Hepatocyte (in vitro differentiated cells): Measurements from ENCODE around the gene SGF29. TPM values are rescaled to one million over a fixed set of nuclear protein-coding genes. Genes with fewer than 3 reads are reported as not detected.
"Not testable (repeated sequence)": the region's sequence is repeated elsewhere in the genome, so short reads cannot be mapped to it uniquely, and the experiment has no call there.

Experiments
- DNase-seq: peaks from one replicate; pipeline ENCODE4 v3.0.0-alpha.2; 2016; ENCODE audit warnings: low spot score
- H2AFZ ChIP-seq: fragments of 200-600 bp; sonication (generic); 2 replicates; pipeline ENCODE4 v1.6.0; 2016; ENCODE audit warnings: antibody characterized with exemption, mild to moderate bottlenecking
- H3K27ac ChIP-seq: fragments of 200-600 bp; sonication (generic); 2 replicates; pipeline ENCODE4 v1.5.1; 2016; ENCODE audit warnings: mild to moderate bottlenecking
- H3K27me3 ChIP-seq: fragments of 200-600 bp; sonication (generic); 2 replicates; pipeline ENCODE4 v1.6.1; 2016
- H3K36me3 ChIP-seq: fragments of 200-600 bp; sonication (generic); replicated peaks from 2 replicates; pipeline ENCODE4 v1.5.1; 2016; ENCODE audit warnings: low read depth; ENCODE audit not compliant: insufficient read depth
- H3K4me1 ChIP-seq: fragments of 200-600 bp; sonication (generic); 2 replicates; pipeline ENCODE4 v1.5.1; 2016; ENCODE audit warnings: mild to moderate bottlenecking, moderate library complexity; ENCODE audit not compliant: insufficient read depth
- H3K4me2 ChIP-seq: fragments of 200-600 bp; sonication (generic); 2 replicates; pipeline ENCODE4 v1.6.0; 2016
- H3K4me3 ChIP-seq: fragments of 200-600 bp; sonication (generic); 2 replicates; pipeline ENCODE4 v1.5.1; 2016; ENCODE audit warnings: mild to moderate bottlenecking
- H3K79me2 ChIP-seq: fragments of 200-600 bp; sonication (generic); 2 replicates; pipeline ENCODE4 v1.6.0; 2017; ENCODE audit warnings: mild to moderate bottlenecking
- H3K9me2 ChIP-seq: fragments of 200-600 bp; sonication (generic); replicated peaks from 2 replicates; pipeline ENCODE4 v1.6.0; 2017; ENCODE audit warnings: mild to moderate bottlenecking; ENCODE audit not compliant: insufficient read depth
- H3K9me3 ChIP-seq: fragments of 200-600 bp; sonication (generic); 2 replicates; pipeline ENCODE4 v1.5.1; 2016; ENCODE audit warnings: low read depth, mild to moderate bottlenecking
- H4K20me1 ChIP-seq: fragments of 200-600 bp; sonication (generic); 2 replicates; pipeline ENCODE4 v1.6.0; 2016; ENCODE audit warnings: mild to moderate bottlenecking; ENCODE audit not compliant: insufficient read depth, poor library complexity, severe bottlenecking
- EZH2 ChIP-seq: fragments of 200-600 bp; sonication (generic); IDR thresholded peaks from 2 replicates; pipeline ENCODE4 v1.6.1; 2016; ENCODE audit warnings: antibody characterized with exemption, mild to moderate bottlenecking, borderline replicate concordance
- EZH2phosphoT487 ChIP-seq: fragments of 200-600 bp; sonication (generic); IDR thresholded peaks from one replicate; pipeline ENCODE4 v1.6.1; 2018; ENCODE audit warnings: antibody characterized with exemption, mild to moderate bottlenecking, low read depth, moderate library complexity; ENCODE audit not compliant: unreplicated experiment, severe bottlenecking
- WGBS: methylation state at CpG from one replicate; pipeline ENCODE4 v1.1.6; 2016; ENCODE audit warnings: low lambda C conversion rate; ENCODE audit errors: missing lambda C conversion rate; 5-methylcytosine and 5-hydroxymethylcytosine counted together
- polyA plus RNA-seq: library from polyadenylated mRNA; unstranded; fragments of >200 nt; fragmentation: Nextera tagmentation; extraction: Ambion mirVana; gene quantifications from 2 replicates; pipeline ENCODE4 v1.2.1, GENCODE V29; 2016
- total RNA-seq: library from RNA; depleted of rRNA; stranded (reverse); fragments of >200 nt; gene quantifications from 2 replicates; pipeline ENCODE4 v1.2.3, GENCODE V29; 2014
- TF ChIP-seq, protein P1 (sequence below): fragments of 200-600 bp; sonication (generic); IDR thresholded peaks from 2 replicates; pipeline ENCODE4 v1.5.1; 2016; ENCODE audit warnings: antibody characterized with exemption, mild to moderate bottlenecking; ENCODE audit not compliant: poor library complexity

Gene SGF29
- total and polyA plus RNA-seq, 2 experiments from 2014 or later: 12.7 to 14.1 TPM

DNA sequence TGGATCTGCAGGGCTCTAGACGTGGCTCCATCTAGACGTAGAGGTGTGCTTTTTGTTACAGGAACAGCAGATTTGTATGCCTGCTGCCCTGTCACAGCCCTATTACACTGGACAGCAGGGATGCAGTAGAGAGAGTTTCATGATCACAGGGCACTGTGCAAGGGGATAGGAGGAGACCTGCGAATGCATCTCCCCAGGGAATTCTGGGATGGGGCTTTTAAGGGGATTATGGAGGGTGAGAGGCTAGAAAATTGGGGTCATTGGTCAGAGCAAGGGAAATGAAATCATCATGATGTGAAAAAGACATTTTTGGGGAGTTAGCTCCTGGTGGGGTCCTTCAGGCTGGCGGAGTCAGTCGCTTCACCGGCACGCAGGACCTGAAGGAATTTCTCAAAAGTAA is 11.1 kb upstream of the SGF29 start:
- 89% methylated on average over 7 of the region's 7 CpGs for WGBS
- Histone ChIP-seq H3K27me3 (no peaks in the 10 kb centered on the region), H3K4me2 (no peak overlapping the region), H3K27ac (no peak overlapping the region), H3K4me3 (no peak overlapping the region), H2AFZ (no peak overlapping the region), H3K36me3 (no peaks in the 10 kb centered on the region), H4K20me1 (no peaks in the 10 kb centered on the region), H3K9me3 (no peaks in the 10 kb centered on the region), H3K9me2 (no peaks in the 10 kb centered on the region), H3K79me2 (peaks cover 9% of the 10 kb centered on the region), H3K4me1 (peaks cover 13% of the 10 kb centered on the region)
- DNase-seq: no peak
- TF ChIP-seq, protein P1, sequence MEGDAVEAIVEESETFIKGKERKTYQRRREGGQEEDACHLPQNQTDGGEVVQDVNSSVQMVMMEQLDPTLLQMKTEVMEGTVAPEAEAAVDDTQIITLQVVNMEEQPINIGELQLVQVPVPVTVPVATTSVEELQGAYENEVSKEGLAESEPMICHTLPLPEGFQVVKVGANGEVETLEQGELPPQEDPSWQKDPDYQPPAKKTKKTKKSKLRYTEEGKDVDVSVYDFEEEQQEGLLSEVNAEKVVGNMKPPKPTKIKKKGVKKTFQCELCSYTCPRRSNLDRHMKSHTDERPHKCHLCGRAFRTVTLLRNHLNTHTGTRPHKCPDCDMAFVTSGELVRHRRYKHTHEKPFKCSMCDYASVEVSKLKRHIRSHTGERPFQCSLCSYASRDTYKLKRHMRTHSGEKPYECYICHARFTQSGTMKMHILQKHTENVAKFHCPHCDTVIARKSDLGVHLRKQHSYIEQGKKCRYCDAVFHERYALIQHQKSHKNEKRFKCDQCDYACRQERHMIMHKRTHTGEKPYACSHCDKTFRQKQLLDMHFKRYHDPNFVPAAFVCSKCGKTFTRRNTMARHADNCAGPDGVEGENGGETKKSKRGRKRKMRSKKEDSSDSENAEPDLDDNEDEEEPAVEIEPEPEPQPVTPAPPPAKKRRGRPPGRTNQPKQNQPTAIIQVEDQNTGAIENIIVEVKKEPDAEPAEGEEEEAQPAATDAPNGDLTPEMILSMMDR: no peak
- TF ChIP-seq EZH2phosphoT487: no peak
- no peak for TF ChIP-seq EZH2

DNA sequence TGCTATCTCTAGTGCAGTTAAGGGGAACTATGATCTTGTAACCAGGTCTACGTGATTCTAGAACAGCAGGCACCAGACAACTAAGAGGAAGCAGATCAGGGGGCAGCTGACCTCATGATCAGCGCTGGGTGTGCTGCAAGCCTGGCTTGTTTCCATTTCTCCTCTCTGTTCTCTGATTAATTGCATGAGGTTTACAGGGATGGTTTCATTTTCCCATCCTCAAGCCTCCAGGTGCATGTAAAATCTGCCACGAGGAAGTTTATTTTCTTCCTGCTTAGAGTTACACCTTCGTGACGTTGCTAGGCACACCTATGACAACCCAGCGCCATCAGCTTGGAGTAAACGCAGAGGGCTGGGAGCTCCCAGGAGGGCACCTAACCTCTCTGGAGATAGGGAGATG is 10.6 kb upstream of the SGF29 start:
- Histone ChIP-seq H3K27me3 (no peaks in the 10 kb centered on the region), H3K27ac (no peak overlapping the region), H4K20me1 (no peaks in the 10 kb centered on the region), H2AFZ (no peak overlapping the region), H3K36me3 (no peaks in the 10 kb centered on the region), H3K4me1 (peaks cover 9% of the 10 kb centered on the region), H3K79me2 (peaks cover 5% of the 10 kb centered on the region), H3K9me3 (no peaks in the 10 kb centered on the region), H3K4me2 (no peak overlapping the region), H3K9me2 (no peaks in the 10 kb centered on the region), H3K4me3 (no peak overlapping the region)
- 79% methylated on average over 7 of the region's 7 CpGs for WGBS
- DNase-seq: no peak
- TF ChIP-seq, protein P1: no peak
- TF ChIP-seq EZH2phosphoT487 (no peak), EZH2 (no peak)

GRCh38 chr16:28544998-28545397 is 8.7 kb upstream of the SGF29 start:
- WGBS: 89% methylated on average over 3 of the region's 3 CpGs
- Histone ChIP-seq H3K27ac (no peak overlapping the region), H3K4me3 (no peak overlapping the region), H3K79me2 (no peaks in the 10 kb centered on the region), H3K9me2 (no peaks in the 10 kb centered on the region), H3K27me3 (no peaks in the 10 kb centered on the region), H4K20me1 (no peaks in the 10 kb centered on the region), H3K36me3 (no peaks in the 10 kb centered on the region), H3K4me1 (no peaks in the 10 kb centered on the region), H3K4me2 (no peak overlapping the region), H2AFZ (no peak overlapping the region), H3K9me3 (no peaks in the 10 kb centered on the region)
- no peak for DNase-seq
- no peak for TF ChIP-seq EZH2
- TF ChIP-seq, protein P1: no peak
- no peak for TF ChIP-seq EZH2phosphoT487

GRCh38 chr16:28545964-28546363 is 7.8 kb upstream of the SGF29 start:
- DNase-seq, H4K20me1 ChIP-seq, H3K36me3 ChIP-seq, H3K27ac ChIP-seq, H3K4me2 ChIP-seq, H3K4me1 ChIP-seq, H2AFZ ChIP-seq, H3K27me3 ChIP-seq, H3K4me3 ChIP-seq, H3K79me2 ChIP-seq, H3K9me3 ChIP-seq, H3K9me2 ChIP-seq: not testable (repeated sequence)
- WGBS: 94% methylated on average over 6 of the region's 7 CpGs
